ENCODE measurements around the gene RIT1.
"Not testable (repeated sequence)": the region's sequence is repeated elsewhere in the genome, so short reads cannot be mapped to it uniquely, and the experiment has no call there.

RIT1 gene

GRCh38 chr1:155932487-155932886 is 21.3 kb upstream of the RIT1 start:
- DNase-seq (ENCODE audit: insufficient read length, low spot score), result no peak
- no peak for FAIRE-seq
- no peak for TF ChIP-seq CTCF (IDR thresholded peaks at IDR 0.05; ENCODE audit: insufficient read depth, missing control alignments)

- DNase-seq (ENCODE audit: insufficient read length, low spot score) (no peak), FAIRE-seq (no peak)
- TF ChIP-seq CTCF (IDR thresholded peaks at IDR 0.05; ENCODE audit: insufficient read depth, missing control alignments), result no peak
These were observed 20.9 kb upstream of the RIT1 start for GRCh38 chr1:155932081-155932480.

- no peak for FAIRE-seq
- DNase-seq (ENCODE audit: insufficient read length, low spot score), result no peak
These were observed 20.3 kb upstream of the RIT1 start for GRCh38 chr1:155931332-155932038.

GRCh38 chr1:155930725-155931124 is 19.6 kb upstream of the RIT1 start:
- not testable (repeated sequence) for FAIRE-seq; DNase-seq (ENCODE audit: insufficient read length, low spot score)

More at GRCh38 chr1:155931332-155932038, 20.3 kb upstream of the RIT1 start:
- no peak for TF ChIP-seq CTCF (IDR thresholded peaks at IDR 0.05; ENCODE audit: insufficient read depth, missing control alignments)

- no peak for FAIRE-seq
- no peak for DNase-seq (ENCODE audit: insufficient read length, low spot score)
These were observed 17.9 kb upstream of the RIT1 start for GRCh38 chr1:155929057-155929456.

GRCh38 chr1:155925506-155925905 is 14.4 kb upstream of the RIT1 start:
- TF ChIP-seq CTCF (IDR thresholded peaks at IDR 0.05; ENCODE audit: insufficient read depth, missing control alignments), result no peak
- FAIRE-seq (no peak), DNase-seq (ENCODE audit: insufficient read length, low spot score) (no peak)

More at GRCh38 chr1:155929057-155929456, 17.9 kb upstream of the RIT1 start:
- no peak for TF ChIP-seq CTCF (IDR thresholded peaks at IDR 0.05; ENCODE audit: insufficient read depth, missing control alignments)

- FAIRE-seq, result no peak
These were observed 9.6 kb upstream of the RIT1 start for GRCh38 chr1:155920717-155921116.

More at GRCh38 chr1:155920717-155921116, 9.6 kb upstream of the RIT1 start:
- DNase-seq (ENCODE audit: insufficient read length, low spot score), result no peak
- no peak for TF ChIP-seq CTCF (IDR thresholded peaks at IDR 0.05; ENCODE audit: insufficient read depth, missing control alignments)
